ENCODE data around the gene DHDH.
A peak's percentile ranks its signal among the peaks of the same experiment; 100 is the strongest.

The DHDH gene

GRCh38 chr19:48966541-48967345 is 33.2 kb downstream of the DHDH start:
- no peak for DNase-seq (ENCODE audit: low read depth in 2 of 2)

DNA sequence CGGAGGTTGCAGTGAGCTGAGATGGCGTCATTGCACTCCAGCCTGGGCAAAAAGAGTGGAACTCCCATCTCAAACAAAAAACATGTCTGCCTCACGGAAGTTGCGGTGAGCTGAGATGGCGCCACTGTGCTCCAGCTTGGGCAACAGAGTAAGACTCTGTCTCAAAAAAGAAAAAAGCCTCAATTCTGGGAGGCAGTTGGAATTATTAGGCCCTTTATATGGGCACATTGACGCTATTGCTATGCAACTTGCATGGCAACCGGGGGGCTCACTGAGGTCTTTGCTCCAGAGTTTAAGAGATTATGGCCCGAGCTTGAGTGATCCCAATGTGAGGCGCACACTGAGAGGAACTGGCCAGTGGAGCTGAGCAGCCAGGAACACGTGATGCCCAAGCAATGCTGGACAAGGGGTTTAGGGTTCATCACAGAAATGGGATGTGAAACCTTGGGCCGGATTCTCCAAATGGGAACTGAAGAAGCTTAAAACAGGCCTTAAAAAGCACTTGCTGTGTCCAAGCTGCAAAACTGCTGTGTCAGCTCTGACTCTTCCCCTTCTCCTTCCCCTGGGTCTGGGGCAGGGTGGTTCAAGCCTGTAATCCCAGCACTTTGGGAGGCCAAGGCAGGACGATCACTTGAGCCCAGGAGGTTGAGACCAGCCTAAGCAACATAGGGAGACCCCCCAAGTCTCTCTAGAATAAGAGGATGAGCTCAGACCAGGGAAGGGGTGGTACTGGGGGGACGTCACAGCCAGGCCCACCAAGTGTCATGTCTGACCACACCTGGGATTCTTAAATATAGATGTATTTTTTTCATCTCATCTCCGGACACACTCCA is 34.1 kb downstream of the DHDH start:
- no peak for DNase-seq (ENCODE audit: low read depth in 2 of 2)

DNA sequence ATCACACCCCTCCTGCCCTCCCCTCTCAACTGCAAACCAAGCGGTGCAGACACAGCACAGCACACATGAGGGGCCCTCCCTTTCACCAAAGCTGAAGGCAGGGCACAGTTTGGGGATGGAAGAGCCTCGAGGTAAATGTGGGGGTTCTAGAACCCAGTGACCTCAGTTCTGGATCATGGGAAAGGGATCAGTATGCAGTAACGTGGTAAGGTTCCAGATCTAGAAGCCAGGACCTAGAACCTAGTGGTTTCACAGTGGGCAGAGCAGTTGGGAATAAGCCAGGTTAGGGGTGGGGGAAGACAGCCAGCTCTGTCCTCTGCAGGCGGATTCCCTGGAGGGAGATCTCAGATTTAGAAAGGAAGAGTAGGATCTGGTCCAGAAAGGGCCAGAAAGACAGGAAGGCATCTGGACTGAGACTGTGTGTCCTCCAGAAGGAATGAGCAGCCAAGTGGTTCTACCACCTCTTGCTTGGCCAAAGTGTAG is 34.7 kb downstream of the DHDH start:
- DNase-seq (ENCODE audit: low read depth in 2 of 2), result no peak

DNA sequence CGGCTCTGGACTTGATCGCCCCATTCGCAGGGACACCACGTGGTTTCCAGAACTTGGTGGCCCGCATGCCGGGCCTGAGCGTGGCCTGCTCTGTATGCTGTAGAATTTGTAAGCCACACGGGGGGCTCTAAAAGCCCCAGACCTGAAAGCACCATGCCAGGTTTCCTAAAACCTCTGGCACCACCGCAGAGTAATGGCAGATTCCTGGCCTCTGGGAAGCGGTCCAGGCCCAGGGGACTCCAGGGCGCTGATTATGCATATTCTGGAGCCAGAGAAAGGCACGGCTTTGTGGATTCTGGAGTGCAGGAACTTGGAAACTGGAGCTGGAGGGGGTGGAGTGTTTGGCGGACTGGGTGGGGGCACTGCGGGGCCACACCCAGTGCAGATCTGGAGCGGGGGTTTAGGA is 35.3 kb downstream of the DHDH start:
- DNase-seq (ENCODE audit: low read depth in 2 of 2), result no peak

- DNase-seq (ENCODE audit: low read depth in 2 of 2), result no peak
Measured at GRCh38 chr19:48969276-48970138, 36.0 kb downstream of the DHDH start.

- DNase-seq (ENCODE audit: low read depth in 2 of 2), result no peak
Measured at GRCh38 chr19:48970139-48970766, 36.8 kb downstream of the DHDH start.

- DNase-seq (ENCODE audit: low read depth in 2 of 2), result peak in 1 of 2 experiments; percentile 58
Measured at GRCh38 chr19:48970923-48971395, 37.5 kb downstream of the DHDH start.

DNA sequence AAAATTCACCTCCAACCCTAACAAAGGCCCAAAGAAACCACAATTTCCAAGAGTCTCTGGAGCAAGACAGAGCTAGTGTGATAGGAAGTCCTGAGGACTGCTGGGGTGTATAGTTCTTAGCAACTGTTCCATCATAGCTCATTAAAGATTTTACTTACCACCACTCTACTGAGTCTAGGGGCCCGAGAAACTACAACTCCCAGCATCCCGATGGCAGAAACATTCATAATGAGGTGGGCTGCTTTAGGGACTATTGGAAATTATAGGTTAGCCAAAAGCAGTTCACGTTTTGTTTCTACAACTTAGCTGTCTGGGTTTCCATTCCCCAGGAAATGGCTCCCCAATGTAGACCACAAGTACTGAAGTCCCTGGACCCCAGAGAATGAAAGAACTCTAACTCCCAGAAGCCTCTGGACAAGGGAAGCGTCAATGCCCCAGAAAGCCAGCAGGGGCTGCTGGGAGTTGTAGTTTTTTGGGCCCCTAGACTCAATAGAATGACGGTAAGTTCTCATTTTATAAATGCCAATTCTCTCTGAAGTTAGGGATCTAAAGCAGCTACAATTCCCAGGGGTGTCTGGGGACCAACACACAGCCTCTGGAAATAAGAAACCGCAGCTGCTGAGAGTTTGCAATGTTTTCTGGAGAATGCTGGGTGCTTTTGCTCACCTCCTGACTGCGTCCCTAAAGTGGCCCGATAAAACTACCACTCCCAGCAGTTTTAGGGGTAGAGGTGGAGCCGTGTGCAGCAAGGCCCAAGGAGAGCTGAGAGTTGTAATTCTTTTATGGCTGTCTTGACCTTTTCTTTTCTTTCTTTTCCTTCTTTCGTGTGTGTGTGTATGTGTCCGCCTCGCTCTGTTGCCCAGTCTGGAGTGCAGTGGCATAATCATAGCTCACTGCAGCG is 42.7 kb downstream of the DHDH start:
- DNase-seq (ENCODE audit: low read depth in 2 of 2), result no peak

- DNase-seq (ENCODE audit: low read depth in 2 of 2), result no peak
Measured at GRCh38 chr19:48977061-48977460, 43.6 kb downstream of the DHDH start.

DNA sequence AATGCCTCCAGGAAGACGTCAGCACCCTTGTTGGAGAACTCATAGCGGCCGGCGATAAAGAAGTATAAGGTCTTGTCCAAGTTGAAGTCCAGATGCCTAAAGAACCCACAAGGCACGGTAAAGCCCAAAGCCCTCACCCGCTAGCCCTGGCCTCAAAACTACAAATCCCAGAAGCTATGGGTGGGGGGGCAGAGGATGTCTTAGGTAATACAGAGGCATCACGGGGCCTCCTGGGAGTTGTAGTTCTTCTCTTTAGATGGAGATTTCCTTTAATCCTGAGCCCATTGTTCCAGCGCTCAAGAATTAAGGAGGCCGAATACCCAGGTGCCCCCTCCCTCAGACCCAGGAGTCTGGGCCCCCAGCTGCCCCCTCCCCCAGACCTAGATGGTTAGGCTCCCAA is 48.8 kb downstream of the DHDH start:
- DNase-seq (ENCODE audit: low read depth in 2 of 2), result no peak

DNA sequence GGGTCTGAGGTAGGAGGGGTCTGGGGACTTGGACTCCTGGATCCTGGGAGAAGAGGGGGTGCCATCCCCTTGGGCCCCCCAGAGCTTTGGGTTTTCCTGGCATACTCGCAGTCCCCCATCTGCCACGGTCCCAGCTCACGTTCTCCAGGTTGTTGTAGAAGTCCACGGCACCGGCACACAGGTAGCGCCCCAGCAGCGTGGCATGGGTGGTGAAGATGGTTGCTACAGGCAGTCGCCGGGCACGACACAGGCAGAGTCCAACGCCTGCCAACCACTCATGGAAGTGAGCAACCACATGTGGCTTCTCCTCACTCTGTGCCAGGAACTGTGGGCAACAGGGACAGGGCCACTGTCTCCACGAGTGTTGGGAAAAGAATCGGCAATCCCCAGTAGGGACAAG is 52.2 kb downstream of the DHDH start:
- no peak for DNase-seq (ENCODE audit: low read depth in 2 of 2)

GRCh38 chr19:48986211-48986610 is 52.7 kb downstream of the DHDH start:
- no peak for DNase-seq (ENCODE audit: low read depth in 2 of 2)

- DNase-seq (ENCODE audit: low read depth in 2 of 2), result no peak
Measured at GRCh38 chr19:48987323-48987722, 53.8 kb downstream of the DHDH start.

- no peak for DNase-seq (ENCODE audit: low read depth in 2 of 2)
Measured at GRCh38 chr19:48988286-48988685, 54.8 kb downstream of the DHDH start.

DNA sequence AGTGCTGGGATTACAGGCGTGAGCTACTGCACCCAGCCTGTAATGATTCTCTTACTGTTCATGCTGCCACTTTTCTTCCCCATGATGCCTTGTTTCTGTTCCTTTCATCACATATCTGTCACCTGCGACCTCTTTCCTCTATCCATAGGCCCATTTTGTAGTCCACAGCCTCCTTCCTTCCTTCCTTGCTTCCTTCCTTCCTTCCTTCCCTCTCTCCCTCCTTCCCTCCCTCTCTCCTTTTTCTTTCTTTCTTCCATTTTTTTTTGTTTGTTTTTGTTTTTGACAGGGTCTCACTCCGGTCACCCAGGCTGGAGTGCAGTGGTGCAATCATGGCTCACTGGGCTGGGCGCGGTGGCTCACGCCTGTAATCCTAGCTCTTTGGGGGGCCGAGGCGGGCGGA is 55.4 kb downstream of the DHDH start:
- DNase-seq (ENCODE audit: low read depth in 2 of 2), result no peak

DNA sequence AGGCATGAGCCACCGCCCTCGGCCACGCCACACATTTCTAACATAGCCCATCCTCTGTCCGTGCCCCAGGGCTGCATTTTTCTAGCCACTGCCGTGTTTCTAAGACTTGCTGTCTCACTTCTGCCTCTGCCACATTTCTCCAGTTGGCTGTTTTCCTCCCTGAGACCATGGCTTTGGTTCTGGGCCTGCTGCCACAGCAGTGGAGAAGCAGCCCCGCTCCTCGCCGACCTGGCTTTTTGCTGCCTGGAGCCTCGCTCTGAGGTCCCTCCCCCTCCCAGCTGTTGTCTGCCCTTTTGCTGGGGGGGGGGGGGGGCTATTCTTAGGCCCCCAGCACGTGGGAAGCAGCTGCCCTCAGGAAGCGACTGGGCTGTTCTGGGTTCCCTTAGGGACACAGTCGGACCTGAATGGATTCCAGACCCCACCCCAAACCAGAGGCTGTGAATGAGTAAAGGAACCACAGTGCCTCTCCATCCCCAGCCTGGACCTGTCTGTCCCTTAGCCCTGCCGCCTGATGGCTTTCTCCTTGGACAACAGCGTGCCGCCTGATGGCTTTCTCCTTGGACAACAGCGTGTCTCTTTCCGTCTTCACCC is 56.3 kb downstream of the DHDH start:
- no peak for DNase-seq (ENCODE audit: low read depth in 2 of 2)

DNA sequence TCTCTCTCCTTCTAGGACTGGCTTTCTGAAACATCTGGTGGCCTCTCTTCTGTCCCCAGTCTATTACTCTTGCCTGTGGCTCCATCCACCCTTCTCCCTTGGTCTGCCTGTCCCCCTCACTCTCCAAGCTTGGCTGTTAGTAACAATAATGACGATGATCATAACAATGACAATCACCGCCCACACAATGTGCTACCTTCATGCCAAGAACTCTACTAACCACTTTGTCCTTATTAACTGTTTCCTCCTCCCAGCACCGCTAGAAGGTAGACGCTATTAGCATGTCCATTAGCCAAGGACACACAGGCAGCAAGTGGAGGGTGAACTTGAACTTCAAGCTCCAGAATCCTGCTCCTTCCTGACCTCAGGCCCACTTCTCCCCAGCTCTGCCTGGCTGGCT is 56.9 kb downstream of the DHDH start:
- DNase-seq (ENCODE audit: low read depth in 2 of 2), result no peak

DNA sequence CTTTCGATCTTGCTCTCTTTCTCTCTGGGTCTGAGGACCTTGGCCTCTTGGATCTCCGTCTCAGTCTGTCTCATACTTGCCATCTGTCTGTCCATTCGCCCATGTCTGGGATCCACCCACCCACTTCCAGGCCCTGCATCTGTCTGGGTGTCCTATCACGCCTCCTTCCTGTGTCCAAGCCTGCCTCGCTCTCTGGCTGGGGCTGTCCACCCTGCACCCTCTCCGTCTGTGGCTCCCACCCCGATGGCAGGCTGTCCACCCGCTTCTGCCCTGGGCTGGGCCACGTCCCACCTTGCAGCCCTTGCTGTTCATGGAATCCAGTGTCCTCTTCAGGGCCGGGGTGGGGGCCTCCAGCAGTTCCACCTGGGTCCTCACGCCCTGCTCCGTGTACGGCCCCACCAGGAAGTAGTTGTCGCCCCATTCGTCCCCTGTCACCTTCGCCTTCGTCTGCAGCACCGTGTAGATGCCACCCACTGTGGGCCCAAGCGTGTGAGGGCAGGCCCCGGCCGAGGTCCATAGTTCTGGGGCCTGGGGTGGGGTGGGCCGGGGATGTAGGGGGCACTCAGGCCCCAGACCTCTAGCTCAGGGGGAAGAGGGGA is 57.6 kb downstream of the DHDH start:
- DNase-seq (ENCODE audit: low read depth in 2 of 2), result no peak

DNA sequence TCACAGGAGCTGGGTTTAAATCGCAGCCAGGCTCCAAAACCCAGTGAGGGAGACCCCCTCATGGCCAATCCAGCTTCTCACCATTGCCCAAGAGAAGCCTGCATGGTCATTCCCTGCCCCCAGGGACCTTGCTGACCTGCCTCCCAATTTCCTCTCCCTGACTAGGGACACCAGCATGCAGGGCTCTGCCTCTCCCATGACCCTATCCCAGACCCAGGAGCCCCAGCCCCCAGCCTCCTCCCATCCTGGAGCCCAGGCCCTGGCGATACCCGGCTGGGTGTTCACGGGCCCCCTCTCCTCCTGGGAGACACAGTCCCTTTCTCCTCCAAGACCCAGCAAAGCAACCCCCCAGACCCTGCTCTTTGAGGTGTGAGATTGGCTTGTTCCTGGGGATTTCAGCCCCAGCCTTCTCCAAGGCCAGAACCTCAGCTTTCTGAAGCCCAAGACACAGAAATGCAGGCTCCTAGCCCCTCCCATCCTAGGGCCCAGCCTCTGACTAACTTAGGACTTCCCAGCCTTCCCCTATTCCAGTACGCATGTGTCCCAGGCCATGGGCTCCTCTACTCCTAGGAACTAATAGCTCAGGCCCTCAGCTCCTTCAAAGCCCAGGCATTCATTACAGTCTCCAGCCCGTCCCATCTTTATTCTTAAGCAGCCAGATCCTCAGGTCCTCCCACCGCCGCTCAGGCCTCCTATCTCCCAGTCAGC is 58.5 kb downstream of the DHDH start:
- peak; percentile 36 to 55 for DNase-seq (ENCODE audit: low read depth in 2 of 2)
